ENCODE data around the gene NFASC.
A peak's percentile ranks its signal among the peaks of the same experiment; 100 is the strongest.

The NFASC gene

GRCh38 chr1:205048382-205048781 lies 177.7 kb downstream of the NFASC start:
- DNase-seq = no peak

GRCh38 chr1:205049479-205049878 lies 178.8 kb downstream of the NFASC start:
- no peak for DNase-seq

DNA sequence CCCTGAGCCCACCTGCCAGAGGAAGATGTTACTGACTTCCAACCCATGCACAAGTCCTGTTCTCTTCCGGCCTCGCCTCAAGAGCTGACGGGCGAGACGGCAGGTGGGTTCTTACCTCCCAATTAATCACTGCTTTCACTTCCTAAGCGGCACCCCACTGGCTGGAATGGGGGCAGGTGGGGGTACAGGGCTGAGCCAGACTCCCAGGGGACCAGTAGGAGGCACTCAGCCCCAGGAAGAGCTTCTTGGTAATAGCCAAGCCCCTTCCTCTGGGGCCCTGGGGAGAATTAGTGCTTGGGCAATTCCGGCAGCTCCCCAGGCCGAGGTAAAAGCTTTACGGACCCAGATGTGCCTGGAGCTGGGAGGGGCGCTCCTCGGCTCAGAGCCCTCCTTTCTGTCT lies 182.0 kb downstream of the NFASC start:
- DNase-seq = no peak

DNA sequence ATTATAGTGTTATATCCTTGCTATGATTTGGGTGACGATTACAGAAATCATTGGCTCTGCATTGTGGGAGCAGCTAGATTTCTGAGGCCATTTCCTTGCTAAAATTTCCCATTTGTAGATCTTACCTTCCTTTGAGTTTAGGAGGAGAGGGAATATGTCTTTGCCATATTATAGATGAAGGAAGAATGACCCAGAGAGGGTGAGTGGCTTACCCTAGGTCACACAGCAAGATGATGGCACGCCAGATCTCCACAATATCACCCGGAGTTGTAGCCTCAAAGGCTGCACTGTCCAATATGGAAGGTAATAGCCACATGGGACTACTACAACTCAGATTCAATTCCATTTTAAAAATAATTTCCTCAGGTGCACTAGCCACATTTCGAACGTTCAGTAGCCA lies 182.6 kb downstream of the NFASC start:
- no peak for DNase-seq

- DNase-seq = no peak
These were observed 183.4 kb downstream of the NFASC start for GRCh38 chr1:205054013-205054412.

- no peak for DNase-seq
These were observed 185.5 kb downstream of the NFASC start for GRCh38 chr1:205056188-205056611.

DNA sequence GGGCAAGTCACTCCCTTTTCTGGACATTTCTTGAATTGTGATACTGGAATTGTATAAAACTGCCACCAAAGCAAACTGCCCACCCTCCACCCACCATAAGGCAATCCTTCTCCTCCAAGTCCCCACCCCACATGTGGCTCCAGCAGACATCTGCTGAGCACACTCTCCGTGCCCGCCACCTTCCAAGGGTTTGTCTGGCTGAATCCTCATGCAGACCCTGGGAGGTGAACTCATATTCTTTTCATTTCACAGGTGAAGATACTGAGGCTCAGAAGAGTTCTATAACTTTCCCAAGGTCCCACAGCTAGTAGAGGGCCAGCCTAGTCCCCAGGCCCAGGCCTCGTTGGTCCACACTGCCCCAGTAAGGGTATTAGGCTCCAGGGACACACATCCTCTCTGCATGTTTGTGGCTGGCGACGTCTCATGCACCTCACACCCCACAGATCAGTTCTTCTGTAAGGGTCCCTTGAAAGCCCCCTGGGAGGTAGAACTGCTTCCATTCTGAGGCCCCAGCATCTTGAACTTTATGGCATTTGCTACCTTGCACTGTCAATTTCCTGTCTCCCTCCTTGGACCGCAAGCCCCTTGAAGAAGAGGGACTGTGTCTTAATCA lies 186.4 kb downstream of the NFASC start:
- no peak for DNase-seq

- DNase-seq = no peak
These were observed 187.3 kb downstream of the NFASC start for GRCh38 chr1:205057808-205058575.

GRCh38 chr1:205058853-205059252 lies 188.2 kb downstream of the NFASC start:
- DNase-seq = no peak

GRCh38 chr1:205059660-205060059 lies 189.0 kb downstream of the NFASC start:
- no peak for DNase-seq

- DNase-seq = no peak
These were observed 190.1 kb downstream of the NFASC start for GRCh38 chr1:205060746-205061145.

DNA sequence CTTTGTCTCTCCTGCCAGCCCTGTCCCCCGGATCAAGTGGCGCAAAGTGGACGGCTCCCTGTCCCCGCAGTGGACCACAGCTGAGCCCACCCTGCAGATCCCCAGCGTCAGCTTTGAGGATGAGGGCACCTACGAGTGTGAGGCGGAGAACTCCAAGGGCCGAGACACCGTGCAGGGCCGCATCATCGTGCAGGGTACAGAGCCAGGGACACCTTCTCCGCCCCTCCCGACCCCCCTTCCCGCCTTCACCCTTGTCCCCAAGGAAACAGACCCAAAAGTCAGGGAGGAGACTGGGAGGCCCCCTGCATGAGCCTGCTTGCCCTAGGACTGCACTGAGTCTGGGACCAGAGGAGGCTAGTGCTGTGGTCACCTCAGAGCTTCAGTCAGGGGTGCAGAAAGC lies 190.6 kb downstream of the NFASC start:
- no peak for DNase-seq

DNA sequence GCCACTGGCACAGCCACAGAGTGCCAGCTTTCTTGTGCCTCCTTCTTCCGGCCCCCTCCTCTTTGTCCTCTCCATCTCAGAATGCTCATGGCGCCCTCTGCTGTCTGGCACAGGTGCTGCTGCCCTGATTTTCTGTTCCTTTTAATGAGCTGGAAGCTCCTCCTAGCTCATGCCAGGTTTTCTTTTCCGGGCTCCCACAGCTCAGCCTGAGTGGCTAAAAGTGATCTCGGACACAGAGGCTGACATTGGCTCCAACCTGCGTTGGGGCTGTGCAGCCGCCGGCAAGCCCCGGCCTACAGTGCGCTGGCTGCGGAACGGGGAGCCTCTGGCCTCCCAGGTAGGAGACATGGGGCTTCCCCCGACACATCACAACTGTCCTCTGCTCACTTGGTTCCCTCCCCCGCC lies 191.0 kb downstream of the NFASC start:
- DNase-seq = peak; percentile 31 to 53

GRCh38 chr1:205062319-205062718 lies 191.7 kb downstream of the NFASC start:
- no peak for DNase-seq

- DNase-seq = no peak
These were observed 192.2 kb downstream of the NFASC start for GRCh38 chr1:205062895-205063294.

DNA sequence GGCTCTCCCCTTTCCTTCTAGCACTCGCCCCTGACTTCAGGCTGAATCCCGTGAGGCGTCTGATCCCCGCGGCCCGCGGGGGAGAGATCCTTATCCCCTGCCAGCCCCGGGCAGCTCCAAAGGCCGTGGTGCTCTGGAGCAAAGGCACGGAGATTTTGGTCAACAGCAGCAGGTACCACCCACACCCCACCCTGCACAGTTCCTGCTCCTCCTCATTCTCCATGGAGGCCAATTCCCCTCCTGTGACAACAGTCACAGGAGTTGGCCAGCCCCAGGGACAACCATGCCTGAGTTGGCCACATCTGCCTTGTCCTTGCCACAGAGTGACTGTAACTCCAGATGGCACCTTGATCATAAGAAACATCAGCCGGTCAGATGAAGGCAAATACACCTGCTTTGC lies 193.6 kb downstream of the NFASC start:
- no peak for DNase-seq

DNA sequence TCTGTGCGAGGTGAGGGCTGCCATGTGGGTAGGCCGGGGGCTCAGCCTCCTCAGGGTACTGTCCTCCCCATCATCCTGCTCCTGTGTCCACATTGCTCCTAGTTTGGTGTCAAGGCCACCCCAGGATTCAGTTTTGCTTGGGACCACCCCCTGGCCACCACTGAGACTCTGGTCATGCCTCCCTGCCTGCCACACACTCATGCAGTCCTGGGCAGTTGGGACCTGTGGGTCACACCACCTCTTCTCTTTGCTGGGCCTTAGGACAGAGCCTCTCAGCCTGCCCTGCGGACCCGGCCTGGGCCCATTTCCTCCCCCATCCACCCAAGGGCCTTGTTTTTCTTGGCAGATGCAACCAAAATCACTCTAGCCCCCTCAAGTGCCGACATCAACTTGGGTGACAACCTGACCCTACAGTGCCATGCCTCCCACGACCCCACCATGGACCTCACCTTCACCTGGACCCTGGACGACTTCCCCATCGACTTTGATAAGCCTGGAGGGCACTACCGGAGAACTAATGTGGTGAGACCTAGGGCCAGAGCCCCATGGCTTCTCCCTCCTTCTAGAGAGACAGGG lies 194.2 kb downstream of the NFASC start:
- DNase-seq = no peak

DNA sequence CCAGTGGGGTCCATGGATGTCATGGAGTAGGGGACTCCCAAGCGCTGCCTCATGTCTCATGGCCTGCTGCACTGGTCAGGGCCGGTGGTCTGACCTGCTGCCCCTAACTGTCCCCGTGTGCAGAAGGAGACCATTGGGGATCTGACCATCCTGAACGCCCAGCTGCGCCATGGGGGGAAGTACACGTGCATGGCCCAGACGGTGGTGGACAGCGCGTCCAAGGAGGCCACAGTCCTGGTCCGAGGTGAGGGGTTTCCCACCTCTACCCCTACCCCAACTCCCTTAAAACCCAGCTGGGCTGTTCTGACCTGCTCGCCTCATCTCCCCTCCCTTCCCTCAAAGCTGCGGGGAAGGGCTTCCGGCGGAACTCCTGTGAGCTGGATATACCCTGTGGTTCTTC lies 195.0 kb downstream of the NFASC start:
- no peak for DNase-seq

DNA sequence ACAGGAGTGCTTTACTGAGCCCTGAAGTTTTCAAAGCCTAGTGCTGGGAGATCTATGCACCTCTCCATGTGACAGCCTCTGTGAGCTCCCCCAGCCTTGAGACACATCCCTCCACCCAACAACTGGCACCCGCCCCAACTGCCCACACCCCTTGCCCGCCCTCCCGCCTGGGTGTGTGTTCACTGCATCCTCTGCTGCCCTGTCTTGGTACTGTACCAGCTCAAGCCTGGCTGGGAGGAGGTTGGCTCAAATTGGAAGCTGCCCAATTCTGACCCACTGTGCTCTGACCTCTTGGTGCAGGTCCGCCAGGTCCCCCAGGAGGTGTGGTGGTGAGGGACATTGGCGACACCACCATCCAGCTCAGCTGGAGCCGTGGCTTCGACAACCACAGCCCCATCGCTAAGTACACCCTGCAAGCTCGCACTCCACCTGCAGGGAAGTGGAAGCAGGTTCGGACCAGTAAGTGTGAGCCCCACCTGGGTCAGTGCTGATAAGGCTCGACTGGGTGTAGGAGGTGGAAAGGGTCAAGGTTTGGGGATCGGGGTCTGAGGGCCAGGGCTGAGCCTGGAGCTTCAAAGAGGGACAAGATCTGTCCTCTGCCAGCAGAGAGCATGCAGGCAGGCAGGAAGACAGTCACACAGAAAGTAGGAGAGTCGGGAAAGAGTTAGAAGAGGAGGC lies 195.6 kb downstream of the NFASC start:
- DNase-seq = no peak

GRCh38 chr1:205067031-205067430 lies 196.4 kb downstream of the NFASC start:
- no peak for DNase-seq

DNA sequence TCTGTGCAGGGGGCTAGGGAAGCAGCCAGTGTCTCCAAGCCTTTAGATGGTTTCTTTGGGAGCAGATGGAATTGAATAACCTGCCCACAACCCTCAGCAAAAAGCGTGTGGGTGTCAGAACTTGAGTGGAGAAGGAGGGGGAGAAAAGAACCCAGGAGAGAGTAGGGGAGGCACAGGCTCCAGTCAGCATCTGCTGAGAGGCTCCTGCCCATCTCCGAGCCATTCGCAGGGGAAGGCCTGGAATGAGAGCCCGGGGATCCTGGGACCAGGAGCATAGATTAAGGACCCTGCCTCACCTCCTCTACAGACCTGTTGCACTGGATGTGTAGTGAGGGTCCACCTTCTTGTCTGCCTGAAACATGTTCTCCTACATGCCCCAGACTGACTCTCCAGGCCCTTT lies 197.3 kb downstream of the NFASC start:
- DNase-seq = no peak

DNA sequence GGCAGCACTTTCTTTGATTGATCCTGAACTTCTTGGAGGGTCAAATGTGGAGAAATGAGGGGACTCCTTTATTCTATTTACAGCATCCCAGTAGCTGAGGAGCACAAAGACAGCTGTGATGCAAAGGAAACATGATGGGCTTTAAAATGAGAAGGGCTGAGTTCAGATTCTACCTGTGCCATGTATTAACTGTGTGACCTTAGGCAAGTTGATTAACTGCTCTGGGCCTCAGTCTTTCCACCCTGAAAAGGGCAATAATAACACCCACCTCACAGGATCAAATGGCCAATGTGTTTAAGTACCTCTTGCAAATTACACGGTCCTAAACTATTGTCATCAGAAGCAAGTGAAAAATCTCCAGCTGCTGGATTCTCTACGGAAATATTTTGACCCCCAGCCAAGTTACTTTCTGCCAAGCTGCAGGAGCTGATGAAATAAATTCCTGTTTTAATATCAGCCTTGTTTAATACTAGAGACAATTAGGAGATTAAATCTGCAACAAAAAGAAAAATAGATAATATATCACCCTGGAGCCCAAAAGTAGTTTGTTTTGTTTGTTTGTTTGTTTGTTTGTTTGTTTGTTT lies 197.9 kb downstream of the NFASC start:
- DNase-seq = no peak

DNA sequence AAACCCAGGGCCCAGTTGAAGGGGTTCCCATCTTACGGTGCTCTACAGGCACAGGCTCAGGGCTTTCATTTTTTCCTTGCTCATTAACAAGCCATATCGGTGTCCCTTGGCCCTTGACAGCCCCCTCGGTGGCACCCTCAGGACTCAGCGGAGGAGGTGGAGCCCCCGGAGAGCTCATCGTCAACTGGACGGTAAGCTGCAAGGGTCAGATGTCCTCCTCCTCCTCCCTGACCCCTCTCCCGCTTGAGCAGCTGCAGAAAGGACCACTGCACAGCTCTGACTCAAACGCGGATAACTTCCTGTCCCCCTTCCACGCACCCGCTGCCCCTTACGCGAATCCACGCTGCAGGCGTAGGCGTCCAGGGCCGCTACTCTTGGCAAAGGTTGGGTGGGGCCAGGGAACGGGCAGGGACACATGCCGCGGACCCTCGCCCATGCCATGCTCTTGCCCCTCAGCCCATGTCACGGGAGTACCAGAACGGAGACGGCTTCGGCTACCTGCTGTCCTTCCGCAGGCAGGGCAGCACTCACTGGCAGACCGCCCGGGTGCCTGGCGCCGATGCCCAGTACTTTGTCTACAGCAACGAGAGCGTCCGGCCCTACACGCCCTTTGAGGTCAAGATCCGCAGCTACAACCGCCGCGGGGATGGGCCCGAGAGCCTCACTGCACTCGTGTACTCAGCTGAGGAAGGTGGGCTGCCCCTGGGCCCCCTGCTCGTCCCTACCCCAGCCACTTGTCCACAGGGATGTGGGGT lies 198.9 kb downstream of the NFASC start:
- no peak for DNase-seq
